IPS-NIHi7 (cell line): Measurements from ENCODE around the gene GPR75.

ENCODE experiments used
- DNase-seq: peaks from one replicate; pipeline ENCODE4 v3.0.0; 2012; ENCODE audit warnings: mixed read lengths; ENCODE audit errors: extremely low spot score

GPR75 gene

DNA sequence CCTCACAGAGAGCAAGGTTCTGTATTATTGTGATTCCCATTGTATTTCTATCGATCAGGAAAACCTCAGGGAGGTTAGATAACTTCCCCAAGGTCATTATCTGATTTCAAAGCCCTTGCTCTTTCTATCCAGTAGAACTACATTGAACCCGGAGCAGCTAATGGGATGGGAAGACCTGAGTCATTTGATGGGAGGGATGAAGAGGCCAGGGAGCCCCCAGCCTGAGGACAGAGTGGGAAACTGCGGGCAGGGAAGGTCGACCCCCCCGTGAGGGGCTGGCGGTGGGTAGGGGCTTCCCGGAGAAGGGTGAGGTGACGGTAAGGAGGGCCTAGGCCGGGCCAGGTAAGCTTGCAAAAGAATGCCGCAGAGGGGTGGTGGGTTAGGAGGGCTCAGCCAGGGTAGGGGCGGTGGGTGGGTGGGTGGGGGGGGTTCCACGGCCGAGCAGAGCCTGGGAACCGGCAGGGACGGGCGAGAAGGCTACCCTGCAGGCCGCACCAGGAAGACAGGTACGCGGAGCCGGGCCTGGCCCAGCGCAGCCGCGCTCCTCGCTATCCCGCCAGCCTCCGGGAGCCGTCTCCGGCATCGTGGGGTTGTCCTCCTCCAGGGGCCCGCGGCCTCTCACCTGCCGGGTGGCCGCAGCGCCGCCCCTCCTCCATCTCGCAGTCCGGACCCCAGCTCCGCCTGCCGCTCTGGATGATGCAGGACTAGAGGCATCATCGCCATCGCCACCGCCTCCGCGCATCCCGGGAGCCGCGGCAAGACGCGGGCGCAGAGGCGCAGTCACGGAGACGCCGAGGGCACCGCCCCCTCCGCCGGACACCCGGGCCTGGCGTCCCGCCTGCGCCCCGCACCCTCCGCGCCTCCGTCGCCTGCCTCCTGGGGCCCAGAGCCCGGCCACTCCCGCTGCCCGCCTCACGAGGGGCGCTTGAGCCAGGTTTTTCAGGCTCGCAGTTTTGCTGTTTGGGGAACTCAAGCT lies at the start of gene GPR75:
GPR75 (minus strand) TSS at position 762 of the 976 bp plus-strand sequence. CDS start 5,211 bp downstream, outside the sequence.
- DNase-seq = peak; percentile 63

DNA sequence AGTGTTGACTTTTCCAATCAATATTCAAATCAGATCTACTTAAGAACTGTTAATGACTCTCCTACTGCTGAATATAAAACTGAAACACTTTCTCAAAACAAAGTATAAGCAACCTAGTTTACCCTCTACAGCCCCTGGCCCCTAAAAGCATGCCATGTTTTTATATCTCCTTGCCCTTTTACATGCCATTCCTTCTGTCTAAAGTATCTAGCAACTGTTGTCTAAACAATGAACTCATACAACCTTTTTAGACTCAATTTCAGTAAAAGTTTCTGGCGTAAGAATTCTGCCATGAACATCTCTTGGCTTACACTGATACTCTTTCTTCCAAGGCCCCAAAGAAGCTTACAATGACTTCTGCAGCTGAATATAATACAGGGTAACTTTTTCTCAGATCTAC lies 47.8 kb upstream of the GPR75 start:
- no peak for DNase-seq

DNA sequence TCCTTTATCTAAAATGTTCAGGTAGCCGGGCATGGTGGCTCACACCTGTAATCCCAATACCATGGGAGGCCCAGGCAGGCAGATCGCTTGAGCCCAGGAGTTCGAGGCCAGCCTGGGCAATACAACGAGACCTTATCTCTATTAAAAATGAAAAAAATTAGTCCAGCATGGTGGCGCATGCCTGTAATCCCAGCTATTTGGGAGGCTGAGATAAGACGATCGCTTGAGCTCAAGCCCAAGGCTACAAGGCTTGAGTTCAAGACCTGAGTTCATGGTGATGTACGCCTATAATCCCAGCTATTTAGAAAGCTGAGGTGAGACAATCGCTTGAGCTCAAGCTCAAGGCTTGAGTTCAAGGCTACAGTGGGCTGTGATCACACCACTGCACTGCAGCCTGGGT lies 45.6 kb upstream of the GPR75 start:
- DNase-seq = no peak

DNA sequence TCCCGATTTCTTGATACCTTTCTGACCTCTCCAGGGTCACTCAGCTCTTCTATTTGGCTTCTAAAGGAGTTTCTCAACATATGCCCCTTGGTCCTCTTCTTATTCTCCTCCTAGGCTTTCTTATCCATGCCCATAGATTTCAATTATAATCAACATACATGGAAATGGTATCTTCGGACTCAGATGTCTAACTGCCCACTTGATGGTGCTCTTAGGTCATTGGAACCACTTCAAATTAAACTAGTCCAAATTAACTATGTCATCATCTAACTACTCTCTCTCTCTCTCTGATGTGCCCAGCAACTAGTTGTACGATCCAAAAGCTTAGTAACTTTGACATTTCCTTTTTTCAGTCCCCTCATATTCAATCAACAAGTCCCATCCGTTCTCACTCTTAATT lies 43.2 kb upstream of the GPR75 start:
- DNase-seq = no peak

DNA sequence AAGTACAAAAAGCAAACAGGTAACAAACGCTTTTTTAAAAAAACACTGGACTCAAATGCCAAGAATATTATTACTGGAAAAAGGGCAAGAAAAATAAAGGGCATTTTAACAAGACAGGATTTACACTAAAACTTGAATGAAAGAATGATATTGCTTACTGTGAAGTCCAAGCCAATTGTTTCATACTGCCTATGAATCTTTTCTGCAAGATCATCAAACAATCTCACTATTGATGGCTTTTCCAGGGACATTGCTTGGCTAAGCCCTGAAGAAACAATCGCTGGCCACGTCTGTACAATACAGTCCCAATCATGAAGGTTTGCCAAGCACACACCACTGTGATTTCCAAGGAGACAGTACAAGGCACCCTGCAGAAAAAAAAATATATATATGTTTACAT lies 41.4 kb upstream of the GPR75 start:
- DNase-seq = no peak

DNA sequence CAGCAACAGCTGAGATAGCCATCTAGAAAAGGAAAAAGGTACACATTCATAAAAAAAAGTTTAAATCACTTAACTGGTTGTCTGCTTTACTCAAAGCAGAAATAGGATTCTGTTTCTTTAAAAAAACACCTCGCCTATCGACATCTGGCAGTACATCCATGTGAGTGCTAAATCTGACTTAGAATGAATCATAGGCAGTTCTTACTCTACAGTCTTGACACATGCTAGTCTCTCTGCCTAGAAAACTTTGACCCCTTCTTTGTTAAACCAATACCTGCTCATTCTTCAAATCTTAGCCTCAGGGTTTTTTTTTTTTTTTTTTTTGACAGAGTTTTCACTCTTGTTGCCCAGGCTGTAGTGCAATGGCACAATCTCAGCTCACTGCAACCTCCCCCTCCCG lies 37.1 kb upstream of the GPR75 start:
- no peak for DNase-seq

DNA sequence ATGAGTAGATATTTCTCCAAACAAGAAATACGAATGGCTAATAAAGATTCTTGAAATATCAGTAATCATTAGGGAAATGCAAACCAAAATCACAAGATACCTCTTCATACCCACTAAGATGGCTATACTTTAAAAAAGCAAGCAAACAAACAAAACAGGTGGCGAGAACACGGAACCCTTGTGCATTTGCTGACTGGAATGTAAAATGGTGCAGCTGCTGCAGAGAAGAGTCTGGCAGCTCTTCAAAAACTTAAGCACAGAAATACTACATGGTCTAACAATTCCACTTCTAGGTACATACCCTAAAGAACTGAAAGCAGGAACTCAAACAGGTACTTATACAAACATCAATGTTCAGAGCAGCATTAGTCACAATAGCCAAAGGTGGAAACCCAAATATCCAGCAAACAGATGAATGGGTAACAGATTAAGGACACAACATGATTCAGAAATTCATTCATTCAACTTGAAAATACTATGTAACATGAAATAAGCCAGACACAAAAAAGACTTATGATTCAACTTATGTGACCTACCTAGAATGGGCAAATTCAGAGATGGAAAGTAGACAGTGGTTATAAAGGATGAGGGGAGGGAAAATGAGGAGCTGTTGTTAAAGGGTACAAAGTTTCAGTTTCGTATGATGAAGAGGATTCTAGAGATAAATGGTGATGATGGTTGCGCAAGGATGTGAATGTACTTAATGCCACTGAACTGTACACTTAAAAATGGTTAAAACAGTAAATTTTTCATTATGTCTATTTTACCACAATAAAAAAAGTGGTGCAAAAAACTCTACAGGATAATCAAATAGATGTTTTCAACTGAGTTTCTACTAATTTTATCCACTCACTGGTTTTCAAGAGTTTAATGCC lies 26.9 kb upstream of the GPR75 start:
- no peak for DNase-seq

DNA sequence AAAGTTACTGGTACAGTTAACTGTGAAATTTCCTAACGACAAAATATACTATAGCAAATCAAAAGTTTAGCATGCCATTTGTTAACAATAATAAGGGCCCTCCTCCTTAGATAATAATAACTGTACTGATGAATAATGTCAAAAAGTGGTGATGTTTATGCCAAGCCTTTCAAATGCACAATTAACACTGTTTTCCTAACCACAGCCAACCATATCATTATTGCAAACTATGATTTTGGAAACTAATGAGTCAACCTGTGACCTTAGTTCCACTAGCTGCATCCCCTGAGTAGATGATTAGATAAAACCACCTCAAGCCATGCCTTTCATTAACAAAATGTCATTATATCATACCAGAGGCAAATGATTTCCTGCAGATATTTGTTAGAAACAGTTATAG lies 25.1 kb upstream of the GPR75 start:
- no peak for DNase-seq

DNA sequence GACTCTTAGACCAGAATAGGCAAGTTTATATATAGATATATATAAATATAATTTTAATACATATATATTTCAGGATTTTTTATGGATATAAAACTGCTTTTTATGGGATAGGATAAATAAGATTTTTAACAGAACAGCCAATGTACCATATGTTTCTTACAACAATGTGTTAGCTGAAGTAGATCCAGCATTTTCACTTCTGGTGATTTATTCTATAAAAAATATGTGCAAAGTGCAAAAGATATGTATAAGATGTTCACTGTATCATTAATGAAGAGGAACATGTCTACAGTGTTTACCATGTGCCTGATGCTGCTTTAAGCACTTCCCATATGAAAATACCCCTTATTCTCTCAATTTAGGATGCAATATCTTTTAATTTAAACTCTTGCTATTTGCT lies 22.2 kb upstream of the GPR75 start:
- no peak for DNase-seq

DNA sequence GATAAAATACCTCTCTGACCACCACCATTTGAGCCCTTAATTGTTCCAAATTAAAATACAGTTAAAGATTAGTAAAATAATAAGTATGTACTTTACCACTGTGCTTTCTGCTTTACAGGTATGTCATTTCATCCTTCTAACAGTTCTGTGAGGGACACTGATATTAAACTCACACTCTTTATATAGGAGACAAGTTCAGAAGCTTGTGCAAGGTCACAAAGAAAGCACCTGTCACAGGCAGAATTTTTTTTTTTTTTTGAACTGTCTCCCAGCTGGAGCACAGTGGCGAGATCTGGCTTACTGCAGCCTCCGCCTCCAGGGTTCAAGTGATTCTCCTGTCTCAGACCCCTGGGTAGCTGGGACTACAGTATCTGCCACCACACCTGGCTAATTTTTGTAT lies 21.6 kb upstream of the GPR75 start:
- no peak for DNase-seq

DNA sequence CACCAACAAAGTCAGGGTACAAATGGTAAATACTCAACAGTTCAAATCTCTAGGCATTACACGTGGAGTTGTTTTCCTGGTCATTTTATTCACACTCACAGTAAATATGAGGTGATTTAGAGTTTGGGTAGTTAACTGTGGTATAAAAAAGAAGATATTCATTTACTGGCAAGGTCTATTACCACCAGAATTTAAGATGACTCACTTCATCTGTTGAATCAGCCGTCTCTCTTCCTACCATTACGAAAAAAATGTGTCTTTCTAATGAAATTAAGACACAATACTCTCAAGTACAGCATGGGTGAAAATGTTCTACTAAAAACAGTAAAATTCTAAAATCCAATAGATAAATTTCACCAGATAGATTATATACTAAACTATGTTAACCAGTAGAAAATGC lies 21.0 kb upstream of the GPR75 start:
- no peak for DNase-seq

DNA sequence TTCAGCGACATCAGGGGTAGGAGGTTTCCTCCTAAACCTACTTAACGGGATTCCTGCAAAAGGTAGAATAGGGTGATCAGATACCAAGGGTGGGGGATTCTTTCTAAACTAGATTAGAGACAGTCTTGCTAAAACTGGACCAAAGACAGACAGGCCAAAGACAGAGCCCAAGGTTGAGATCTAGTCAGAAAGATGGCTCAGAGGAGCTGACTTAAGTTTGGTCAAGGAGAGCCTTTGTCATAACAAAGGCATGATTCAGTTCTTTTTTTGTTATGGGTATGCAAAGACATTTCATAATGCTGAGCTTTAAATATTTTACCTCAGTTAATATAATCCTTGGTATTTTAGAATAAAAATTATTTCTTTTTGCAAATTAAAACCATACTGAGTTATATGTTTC lies 17.8 kb upstream of the GPR75 start:
- no peak for DNase-seq

DNA sequence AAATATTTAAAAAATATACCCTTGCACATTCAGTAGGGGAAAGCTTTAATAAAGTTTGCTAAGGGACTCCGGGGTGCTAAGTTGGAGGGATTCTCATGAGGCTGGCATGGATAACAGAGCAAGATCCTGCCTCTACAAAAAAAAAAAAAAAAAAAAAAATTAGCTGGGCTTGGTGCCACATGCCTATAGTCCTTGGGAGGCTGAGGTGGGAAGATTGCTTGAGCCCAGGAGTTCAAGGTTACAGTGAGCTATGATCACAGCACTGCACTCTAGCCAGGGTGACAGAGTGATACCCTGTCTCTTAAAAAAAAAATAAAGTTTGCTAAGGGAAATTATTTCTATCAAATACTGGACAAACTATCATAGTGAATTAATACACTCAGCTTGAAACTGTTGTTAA lies 17.3 kb upstream of the GPR75 start:
- DNase-seq = no peak

DNA sequence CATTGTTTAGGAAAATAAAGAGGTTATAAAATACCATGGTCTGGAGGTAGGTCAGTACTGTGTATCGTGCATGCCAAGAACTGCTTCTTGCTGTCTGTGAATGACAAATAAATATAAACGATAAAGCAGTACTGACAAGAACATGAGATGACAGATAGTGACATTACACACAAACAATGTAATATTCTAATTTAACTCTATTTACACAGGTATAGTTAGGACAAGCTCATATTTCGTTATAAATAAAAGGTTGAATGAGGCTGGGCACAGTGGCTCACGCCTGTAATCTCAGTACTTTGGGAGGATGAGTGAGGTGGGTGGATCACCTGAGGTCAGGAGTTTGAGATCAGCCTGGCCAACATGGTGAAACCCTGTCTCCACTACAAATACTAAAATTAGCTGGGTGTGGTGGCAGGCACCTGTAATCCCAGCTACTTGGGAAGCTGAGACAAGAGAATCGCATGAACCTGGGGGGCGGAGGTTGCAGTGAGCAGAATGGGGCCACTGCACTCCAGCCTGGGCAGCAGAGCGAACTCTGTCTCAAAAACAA lies 14.7 kb upstream of the GPR75 start:
- DNase-seq = no peak

DNA sequence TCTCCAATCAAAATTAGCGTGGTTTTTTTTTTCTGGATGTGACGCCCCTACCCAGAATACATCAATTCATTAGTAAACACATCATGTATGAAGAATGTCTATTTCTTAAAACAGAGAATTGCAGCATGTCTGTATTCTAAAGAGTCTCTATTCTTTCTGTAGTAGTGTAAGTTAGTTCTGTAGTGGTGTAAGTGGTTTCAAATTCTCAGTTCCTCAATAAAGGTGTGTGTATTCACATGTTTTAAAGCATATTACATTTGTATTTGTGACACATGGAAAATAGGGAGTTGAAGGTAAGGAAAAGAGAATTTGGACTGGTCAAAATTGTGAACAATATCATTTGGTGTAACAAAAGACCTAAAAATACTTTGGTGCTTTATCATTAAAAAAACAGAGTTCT lies 8.0 kb upstream of the GPR75 start:
- DNase-seq = no peak

DNA sequence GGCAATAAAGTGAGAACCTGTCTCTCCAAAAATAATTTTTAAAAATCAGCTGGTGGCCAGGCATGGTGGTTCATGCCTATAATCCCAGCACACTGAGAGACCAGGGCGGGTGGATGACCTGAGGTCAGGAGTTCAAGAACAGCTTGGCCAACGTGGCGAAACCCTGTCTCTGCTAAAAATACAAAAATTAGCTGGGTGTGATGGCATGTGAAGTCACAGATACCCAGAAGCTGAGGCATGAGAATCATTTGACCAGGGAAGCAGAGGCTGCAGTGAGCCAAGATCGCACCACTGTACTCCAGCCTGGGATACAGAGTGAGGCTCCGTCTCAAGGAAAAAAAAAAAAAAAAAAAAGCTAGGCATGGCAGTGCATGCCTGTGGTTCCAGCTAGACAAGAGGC lies 7.4 kb upstream of the GPR75 start:
- DNase-seq = no peak

DNA sequence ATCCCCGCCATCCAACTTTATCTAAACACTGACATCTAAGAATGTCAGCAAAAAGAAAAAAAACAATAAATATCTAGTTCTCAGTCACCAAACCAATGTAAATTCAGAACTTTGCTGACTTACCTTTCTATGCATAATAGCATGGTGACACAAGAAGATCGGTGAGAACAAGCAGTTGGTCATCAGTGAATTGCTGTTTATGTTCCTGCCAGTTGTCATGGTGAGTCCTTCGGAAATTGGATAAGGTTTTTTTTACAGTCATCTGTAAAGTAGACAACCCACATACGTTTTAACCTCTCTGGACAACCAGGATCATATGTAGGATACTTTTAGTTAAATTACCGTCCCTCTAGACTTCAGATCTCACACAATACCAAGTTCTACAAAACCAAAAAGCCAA lies 6.2 kb upstream of the GPR75 start:
- DNase-seq = no peak

DNA sequence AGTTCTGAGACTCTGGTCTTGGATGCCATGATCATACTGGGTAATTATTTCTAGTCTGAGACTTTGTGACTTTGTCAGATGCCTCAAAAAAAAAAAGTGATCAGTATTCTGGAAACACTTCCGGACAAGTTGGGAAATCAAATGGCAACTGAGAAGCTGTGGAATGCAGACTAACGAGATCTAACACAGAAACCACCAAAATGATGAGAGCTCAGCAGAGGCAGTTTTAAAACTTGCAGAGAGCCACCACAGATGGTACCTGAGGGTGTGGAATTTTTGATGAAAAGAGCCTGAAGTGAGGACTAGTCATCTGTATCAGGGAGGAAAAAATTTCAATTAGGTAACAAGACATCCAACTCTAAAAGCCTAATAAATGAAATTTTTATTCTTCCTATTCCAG lies 5.5 kb upstream of the GPR75 start:
- DNase-seq = no peak

DNA sequence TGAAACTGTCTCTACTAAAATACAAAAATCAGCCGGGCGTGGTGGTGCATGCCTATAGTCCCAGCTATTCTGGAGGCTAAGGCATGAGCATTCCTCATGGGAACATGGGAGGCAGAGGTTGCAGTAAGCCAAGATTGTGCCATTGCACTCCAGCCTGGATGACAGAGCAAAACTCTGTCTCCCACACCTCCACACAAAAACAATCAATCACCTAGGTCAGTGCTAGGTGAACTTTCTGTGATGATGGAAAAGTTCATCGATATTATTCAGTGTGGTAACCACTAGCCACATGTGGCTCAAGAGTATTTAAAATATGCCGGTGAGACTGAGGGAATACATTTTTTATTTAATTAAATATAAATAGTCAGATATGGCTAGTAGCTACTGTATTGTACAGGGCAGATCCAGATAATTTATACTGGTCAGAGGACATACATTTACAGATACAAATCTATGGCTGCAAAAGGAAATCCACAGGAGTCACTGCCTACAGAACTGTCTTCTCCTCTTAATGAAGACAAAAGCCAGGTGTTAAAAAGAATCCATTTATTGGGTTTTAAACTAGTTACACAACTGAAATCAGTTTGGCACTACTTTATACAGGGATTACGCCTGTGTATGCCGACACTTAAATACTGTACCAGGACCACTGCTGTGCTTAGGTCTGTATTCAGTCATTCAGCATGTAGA lies 3.9 kb upstream of the GPR75 start:
- DNase-seq = no peak

DNA sequence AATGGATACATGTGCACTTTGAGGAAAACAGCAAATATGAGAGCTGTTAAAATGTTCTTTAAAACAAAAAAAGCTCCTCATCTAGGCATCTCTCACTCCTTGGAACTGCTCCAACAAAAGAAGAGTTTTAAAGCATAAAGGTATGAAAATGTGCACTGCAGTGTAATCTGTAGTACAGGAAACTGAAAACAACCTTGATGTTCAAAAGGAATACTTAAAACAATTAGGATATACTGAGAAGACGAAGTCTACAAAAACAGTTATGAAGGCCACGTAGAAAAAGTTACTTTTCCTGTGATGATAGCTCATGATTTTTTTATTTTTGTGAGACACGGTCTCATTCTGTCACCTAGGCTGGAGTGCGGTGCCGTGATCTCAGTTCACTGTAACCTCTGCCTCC lies 2.1 kb upstream of the GPR75 start:
- no peak for DNase-seq

DNA sequence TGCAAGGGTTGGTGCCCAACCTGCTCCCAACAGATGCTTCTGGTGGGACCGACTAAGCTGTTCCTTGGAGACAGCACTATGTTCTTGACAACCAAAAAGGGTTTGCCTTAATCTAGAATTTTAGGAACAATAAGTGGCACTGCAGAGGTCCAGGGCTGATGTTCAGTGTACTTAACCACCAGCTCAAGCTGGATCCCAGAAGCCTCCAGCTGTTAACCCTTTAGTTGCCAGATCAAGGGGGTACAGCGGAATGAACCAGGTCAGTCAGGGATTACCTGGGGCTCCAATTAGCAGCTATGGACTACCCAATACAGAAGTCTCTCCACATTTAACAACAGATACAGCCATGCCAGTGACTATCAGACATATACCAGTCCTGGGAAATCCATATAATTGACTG lies 3.5 kb downstream of the GPR75 start:
- peak; percentile 14 for DNase-seq

DNA sequence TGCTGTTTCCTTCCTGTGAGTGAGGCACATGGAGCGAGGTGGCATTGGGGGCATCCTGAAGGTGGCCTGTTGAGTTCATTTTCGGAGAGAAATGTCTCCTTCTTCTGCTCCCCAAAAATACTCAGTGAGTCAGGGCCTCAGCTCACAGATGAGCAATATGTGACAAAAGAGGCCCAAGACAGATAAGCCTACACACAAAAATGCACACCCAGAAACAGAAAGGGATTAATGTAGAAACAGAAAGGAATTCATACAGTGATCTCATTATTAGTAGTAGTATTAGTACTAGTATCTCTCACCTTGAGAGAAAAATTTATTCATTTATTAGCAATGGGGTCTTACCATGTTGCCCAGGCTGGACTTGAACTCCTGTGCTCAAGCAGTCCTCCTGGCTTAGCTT lies 5.1 kb downstream of the GPR75 start:
- no peak for DNase-seq
